Measurements from ENCODE around the gene PRKCZ. TPM values are rescaled to one million over a fixed set of nuclear protein-coding genes. Genes with fewer than 3 reads are reported as not detected.
A peak's percentile ranks its signal among the peaks of the same experiment; 100 is the strongest.

The PRKCZ gene
- total and polyA plus RNA-seq, 7 donors, result 0.07 to 2.3 (median 0.42) TPM; not detected in 1

- no peak overlapping the region for H3K4me3 ChIP-seq
- H3K36me3 ChIP-seq (ENCODE audit: insufficient read depth in 1 of 2, low read depth in 1 of 2), result no peaks in the 10 kb centered on the region
- DNase-seq, result no peak
- peaks cover 0 to 15% (median 5%) of the 10 kb centered on the region in 3 donors for H3K27me3 ChIP-seq (ENCODE audit: insufficient read depth in 3 of 3, low read length in 2 of 3)
- no peak for ATAC-seq
- WGBS, 3 donors, result 78 to 91% (median 80%) methylated on average over 19 of the region's 19 CpGs
- no peak for TF ChIP-seq CTCF (IDR thresholded peaks at IDR 0.05)
- no peaks in the 10 kb centered on the region for H3K4me1 ChIP-seq
- no peaks in the 10 kb centered on the region for H3K9me3 ChIP-seq
- intact Hi-C loops (cut with DNase I), result no loop called here
- H3K27ac ChIP-seq, result no peak overlapping the region
Measured at GRCh38 chr1:2150801-2151200, 100.6 kb downstream of the PRKCZ start.

- TF ChIP-seq CTCF (IDR thresholded peaks at IDR 0.05), result no peak
- Histone ChIP-seq H3K4me3 (no peak overlapping the region), H3K9me3 (no peaks in the 10 kb centered on the region), H3K27me3 (ENCODE audit: insufficient read depth in 3 of 3, low read length in 2 of 3) (peaks cover 0 to 15% (median 5%) of the 10 kb centered on the region in 3 donors), H3K4me1 (no peaks in the 10 kb centered on the region), H3K27ac (no peak overlapping the region), H3K36me3 (ENCODE audit: insufficient read depth in 1 of 2, low read depth in 1 of 2) (no peaks in the 10 kb centered on the region)
- no peak for DNase-seq
- WGBS, 3 donors, result 56 to 64% (median 57%) methylated on average over 10 of the region's 10 CpGs
- intact Hi-C loops (cut with DNase I), result no loop called here
- peak in 1 of 4 donors; percentile 23 for ATAC-seq
Measured at GRCh38 chr1:2151252-2151651, 101.0 kb downstream of the PRKCZ start.

- WGBS, 3 donors, result 82 to 90% (median 87%) methylated on average over 6 of the region's 6 CpGs
- intact Hi-C loops (cut with DNase I), result no loop called here
- H3K27ac ChIP-seq, result no peak overlapping the region
- H3K4me3 ChIP-seq, result no peak overlapping the region
- H3K27me3 ChIP-seq (ENCODE audit: insufficient read depth in 3 of 3, low read length in 2 of 3), result peaks cover 0 to 15% (median 3%) of the 10 kb centered on the region in 3 donors
- no peaks in the 10 kb centered on the region for H3K4me1 ChIP-seq
- ATAC-seq, result no peak
- no peak for TF ChIP-seq CTCF (IDR thresholded peaks at IDR 0.05)
- H3K36me3 ChIP-seq (ENCODE audit: insufficient read depth in 1 of 2, low read depth in 1 of 2), result no peaks in the 10 kb centered on the region
- no peaks in the 10 kb centered on the region for H3K9me3 ChIP-seq
- DNase-seq, result no peak
Measured at GRCh38 chr1:2151911-2152310, 101.7 kb downstream of the PRKCZ start.

- Histone ChIP-seq H3K4me3 (no peak overlapping the region), H3K4me1 (no peaks in the 10 kb centered on the region), H3K27me3 (ENCODE audit: insufficient read depth in 3 of 3, low read length in 2 of 3) (peaks cover 0 to 15% (median 1%) of the 10 kb centered on the region in 3 donors), H3K9me3 (no peaks in the 10 kb centered on the region), H3K36me3 (ENCODE audit: insufficient read depth in 1 of 2, low read depth in 1 of 2) (no peaks in the 10 kb centered on the region), H3K27ac (no peak overlapping the region)
- intact Hi-C loops (cut with DNase I), result no loop called here
- TF ChIP-seq CTCF (IDR thresholded peaks at IDR 0.05), result no peak
- no peak for ATAC-seq
- no peak for DNase-seq
- WGBS, 3 donors, result 80 to 86% (median 83%) methylated on average over 11 of the region's 11 CpGs
Measured at GRCh38 chr1:2152954-2153353, 102.7 kb downstream of the PRKCZ start.

GRCh38 chr1:2154022-2154421, 103.8 kb downstream of the PRKCZ start:
- H3K27ac ChIP-seq, result no peak overlapping the region
- WGBS, 3 donors, result 86 to 90% (median 87%) methylated on average over 19 to 21 of the region's 21 CpGs
- H3K4me3 ChIP-seq, result no peak overlapping the region
- TF ChIP-seq CTCF (IDR thresholded peaks at IDR 0.05), result no peak
- no peak for DNase-seq
- no peaks in the 10 kb centered on the region for H3K9me3 ChIP-seq
- no peaks in the 10 kb centered on the region for H3K36me3 ChIP-seq (ENCODE audit: insufficient read depth in 1 of 2, low read depth in 1 of 2)
- no peaks in the 10 kb centered on the region for H3K4me1 ChIP-seq
- intact Hi-C loops (cut with DNase I), result no loop called here
- no peak for ATAC-seq
- peaks cover 0 to 10% (median 1%) of the 10 kb centered on the region in 3 donors for H3K27me3 ChIP-seq (ENCODE audit: insufficient read depth in 3 of 3, low read length in 2 of 3)

All from psoas muscle (tissue), 8 donors.